ENCODE data around the gene KLK1. TPM values are rescaled to one million over a fixed set of nuclear protein-coding genes. Genes with fewer than 3 reads are reported as not detected.

Gene KLK1
- total and polyA plus RNA-seq, 12 donors: 0.39 to 0.85 (median 0.64) TPM; not detected in 4

GRCh38 chr19:50844296-50844935 lies 20.8 kb upstream of the KLK1 start:
- no peak for DNase-seq
- intact Hi-C loops (cut with DNase I): no loop called here
- Histone ChIP-seq H3K4me3 (no peak overlapping the region), H3K4me1 (no peaks in the 10 kb centered on the region), H3K27ac (no peak overlapping the region), H3K36me3 (no peaks in the 10 kb centered on the region), H3K9me3 (peaks cover 0 to 37% (median 0%) of the 10 kb centered on the region in 11 donors), H3K27me3 (peaks cover 0 to 14% (median 5%) of the 10 kb centered on the region in 7 donors)
- TF ChIP-seq CTCF (IDR thresholded peaks at IDR 0.05): no peak
- ATAC-seq: no peak
- WGBS, 2 donors: 54 to 60% methylated on average over 8 of the region's 8 CpGs

- H3K4me3 ChIP-seq: no peak overlapping the region
- DNase-seq: no peak
- peaks cover 0 to 37% (median 0%) of the 10 kb centered on the region in 11 donors for H3K9me3 ChIP-seq
- no peaks in the 10 kb centered on the region for H3K36me3 ChIP-seq
- intact Hi-C loops (cut with DNase I): no loop called here
- TF ChIP-seq CTCF (IDR thresholded peaks at IDR 0.05): no peak
- no peak for ATAC-seq
- no peaks in the 10 kb centered on the region for H3K4me1 ChIP-seq
- H3K27ac ChIP-seq: no peak overlapping the region
- peaks cover 0 to 13% (median 5%) of the 10 kb centered on the region in 7 donors for H3K27me3 ChIP-seq
- WGBS, 2 donors: 75% methylated on average over 7 of the region's 7 CpGs
Observed at GRCh38 chr19:50843701-50844221, 20.2 kb upstream of the KLK1 start.

- intact Hi-C loops (cut with DNase I): no loop called here
- 95 to 98% methylated on average over 2 of the region's 2 CpGs for WGBS, 2 donors
- no peak for ATAC-seq
Observed at GRCh38 chr19:50843205-50843604, 19.6 kb upstream of the KLK1 start.

GRCh38 chr19:50842130-50842529 lies 18.5 kb upstream of the KLK1 start:
- no peak overlapping the region for H3K27ac ChIP-seq
- intact Hi-C loops (cut with DNase I): no loop called here
- no peak for TF ChIP-seq CTCF (IDR thresholded peaks at IDR 0.05)
- H3K36me3 ChIP-seq: no peaks in the 10 kb centered on the region
- H3K9me3 ChIP-seq: peaks cover 0 to 37% (median 0%) of the 10 kb centered on the region in 11 donors
- no peak overlapping the region for H3K4me3 ChIP-seq
- no peaks in the 10 kb centered on the region for H3K4me1 ChIP-seq
- ATAC-seq (no peak), DNase-seq (no peak)
- H3K27me3 ChIP-seq: peaks cover 0 to 8% (median 5%) of the 10 kb centered on the region in 7 donors
- WGBS, 2 donors: 87% methylated on average over 6 of the region's 6 CpGs

More at GRCh38 chr19:50843205-50843604, 19.6 kb upstream of the KLK1 start:
- Histone ChIP-seq H3K27ac (no peak overlapping the region), H3K4me1 (no peaks in the 10 kb centered on the region), H3K36me3 (no peaks in the 10 kb centered on the region), H3K27me3 (peaks cover 0 to 12% (median under 1%) of the 10 kb centered on the region in 7 donors), H3K9me3 (peaks cover 0 to 37% (median 0%) of the 10 kb centered on the region in 11 donors), H3K4me3 (no peak overlapping the region)
- no peak for TF ChIP-seq CTCF (IDR thresholded peaks at IDR 0.05)
- no peak for DNase-seq
